ENCODE results near the gene HCFC2.
"Not testable (repeated sequence)": the region's sequence is repeated elsewhere in the genome, so short reads cannot be mapped to it uniquely, and the experiment has no call there.

The HCFC2 gene

GRCh38 chr12:104064031-104064841 is at the start of gene HCFC2:
TSS of gene HCFC2 (plus strand) at chr12:104064531. CDS start at chr12:104064561, 30 bp downstream.
- H3K4me3 ChIP-seq (ENCODE audit: low read depth, low read length): peak within 1 kb of the TSS; percentile 93

GRCh38 chr12:104021862-104022261 is 42.5 kb upstream of the HCFC2 start:
- H3K4me3 ChIP-seq (ENCODE audit: low read depth, low read length); DNase-seq (ENCODE audit: low read depth); in situ Hi-C loops (cut with HindIII; ENCODE audit: low sequenced_read_pairs): not testable (repeated sequence)

More at GRCh38 chr12:104064031-104064841, at the start of gene HCFC2:
- no peak for TF ChIP-seq CTCF (IDR thresholded peaks at IDR 0.05; ENCODE audit: low read depth, low read length, missing control alignments)
- DNase-seq (ENCODE audit: low read depth): no peak
- in situ Hi-C loops (cut with HindIII; ENCODE audit: low sequenced_read_pairs): no loop called here

- in situ Hi-C loops (cut with HindIII; ENCODE audit: low sequenced_read_pairs): no loop called here
- DNase-seq (ENCODE audit: low read depth): peak; percentile 43
- no peak for TF ChIP-seq CTCF (IDR thresholded peaks at IDR 0.05; ENCODE audit: low read depth, low read length, missing control alignments)
- H3K4me3 ChIP-seq (ENCODE audit: low read depth, low read length): no peak overlapping the region
Observed at GRCh38 chr12:104022786-104023185, 41.5 kb upstream of the HCFC2 start.

GRCh38 chr12:104023710-104024109 is 40.6 kb upstream of the HCFC2 start:
- H3K4me3 ChIP-seq (ENCODE audit: low read depth, low read length): no peak overlapping the region
- no peak for TF ChIP-seq CTCF (IDR thresholded peaks at IDR 0.05; ENCODE audit: low read depth, low read length, missing control alignments)
- in situ Hi-C loops (cut with HindIII; ENCODE audit: low sequenced_read_pairs): no loop called here
- DNase-seq (ENCODE audit: low read depth): no peak

- in situ Hi-C loops (cut with HindIII; ENCODE audit: low sequenced_read_pairs): no loop called here
- no peak for DNase-seq (ENCODE audit: low read depth)
- TF ChIP-seq CTCF (IDR thresholded peaks at IDR 0.05; ENCODE audit: low read depth, low read length, missing control alignments): no peak
Observed at GRCh38 chr12:104024348-104024747, 40.0 kb upstream of the HCFC2 start.

GRCh38 chr12:104025771-104026170 is 38.6 kb upstream of the HCFC2 start:
- in situ Hi-C loops (cut with HindIII; ENCODE audit: low sequenced_read_pairs): no loop called here
- no peak for TF ChIP-seq CTCF (IDR thresholded peaks at IDR 0.05; ENCODE audit: low read depth, low read length, missing control alignments)
- DNase-seq (ENCODE audit: low read depth): no peak
- no peak overlapping the region for H3K4me3 ChIP-seq (ENCODE audit: low read depth, low read length)

More at GRCh38 chr12:104024348-104024747, 40.0 kb upstream of the HCFC2 start:
- no peak overlapping the region for H3K4me3 ChIP-seq (ENCODE audit: low read depth, low read length)

- in situ Hi-C loops (cut with HindIII; ENCODE audit: low sequenced_read_pairs): no loop called here
- DNase-seq (ENCODE audit: low read depth): no peak
- no peak overlapping the region for H3K4me3 ChIP-seq (ENCODE audit: low read depth, low read length)
- TF ChIP-seq CTCF (IDR thresholded peaks at IDR 0.05; ENCODE audit: low read depth, low read length, missing control alignments): no peak
Observed at GRCh38 chr12:104026841-104027599, 37.3 kb upstream of the HCFC2 start.

- H3K4me3 ChIP-seq (ENCODE audit: low read depth, low read length); DNase-seq (ENCODE audit: low read depth); in situ Hi-C loops (cut with HindIII; ENCODE audit: low sequenced_read_pairs): not testable (repeated sequence)
Observed at GRCh38 chr12:104030596-104030995, 33.7 kb upstream of the HCFC2 start.

- H3K4me3 ChIP-seq (ENCODE audit: low read depth, low read length); DNase-seq (ENCODE audit: low read depth); in situ Hi-C loops (cut with HindIII; ENCODE audit: low sequenced_read_pairs): not testable (repeated sequence)
Observed at GRCh38 chr12:104036143-104036542, 28.2 kb upstream of the HCFC2 start.

- H3K4me3 ChIP-seq (ENCODE audit: low read depth, low read length); DNase-seq (ENCODE audit: low read depth): not testable (repeated sequence)
- in situ Hi-C loops (cut with HindIII; ENCODE audit: low sequenced_read_pairs): loop anchor here (5.0 kb wide), 1 partner anchor 48 kb away; no protein-coding TSS in a partner anchor
Observed at GRCh38 chr12:104039769-104040168, 24.6 kb upstream of the HCFC2 start.

All from astrocyte of the cerebellum (primary cell).